Upper lobe of right lung (tissue), 1 donor: ENCODE data around the gene RGMA. TPM values are rescaled to one million over a fixed set of nuclear protein-coding genes. Genes with fewer than 3 reads are reported as not detected.
A peak's percentile ranks its signal among the peaks of the same experiment; 100 is the strongest.

Experiments
- ATAC-seq: fragments of 200-7000 bp; cut with Tn5 transposase; one replicate; pipeline ENCODE4 v1.9.1; 2020; ENCODE audit warnings: mild to moderate bottlenecking, moderate library complexity
- DNase-seq: peaks from one replicate; pipeline ENCODE4 v3.0.0-alpha.2; 2020
- H3K27ac ChIP-seq: fragments of 200-600 bp; one replicate; pipeline ENCODE4 v1.8.0; 2022
- H3K27me3 ChIP-seq: fragments of 200-600 bp; one replicate; pipeline ENCODE4 v1.8.0; 2022; ENCODE audit warnings: mild to moderate bottlenecking
- H3K36me3 ChIP-seq: fragments of 200-600 bp; one replicate; pipeline ENCODE4 v1.8.0; 2022
- H3K4me1 ChIP-seq: fragments of 200-600 bp; one replicate; pipeline ENCODE4 v1.8.0; 2022
- H3K4me3 ChIP-seq: fragments of 200-600 bp; one replicate; pipeline ENCODE4 v1.8.0; 2022; ENCODE audit warnings: mild to moderate bottlenecking
- H3K9me3 ChIP-seq: fragments of 200-600 bp; one replicate; pipeline ENCODE4 v1.8.0; 2022
- CTCF ChIP-seq: fragments of 200-600 bp; IDR thresholded peaks from one replicate; pipeline ENCODE4 v1.8.0; 2022; ENCODE audit warnings: antibody characterized with exemption
- intact Hi-C: fragments of 100-400 bp; cut with DNase I; formaldehyde crosslinking; loops from one replicate; pipeline ENCODE4 v1.11.0; 2022
- long read RNA-seq: library from polyadenylated mRNA; unstranded; transcript quantifications from one replicate; pipeline ENCODE4 v2.0.0, GENCODE V29; 2021
- total RNA-seq: library from RNA; stranded (reverse); fragmentation: NEBNext Ultra II Directional; extraction: Animal tissue kit (Norgen Biotek cat#: 25700); gene quantifications from one replicate; pipeline ENCODE4 v1.2.1, GENCODE V29; 2021
- donor health status: DM: no; HTN: yes; CAD: no; lungs with severe emphysema.

Gene RGMA
- 4.1 TPM for total RNA-seq
- long read RNA-seq, partial matches to known transcripts, result 1 of 3 reads
- long read RNA-seq, other reads (novel, unspliced or antisense), result 0 of 3 reads

GRCh38 chr15:93088981-93089726 is at the start of gene RGMA:
Gene RGMA (minus strand): TSS chr15:93089211. CDS start chr15:93088932, 279 bp downstream.
- DNase-seq, result peak; percentile 66
- H3K27ac ChIP-seq, result no peak within 1 kb of the TSS
- intact Hi-C loops, result no loop called here
- H3K4me3 ChIP-seq, result peak within 1 kb of the TSS; percentile 50
- no peak for TF ChIP-seq CTCF
- H3K36me3 ChIP-seq, result no peaks in the 10 kb centered on the region
- H3K4me1 ChIP-seq, result peaks cover 7% of the 10 kb centered on the region
- peak; percentile 42 for ATAC-seq
- peaks cover 46% of the 10 kb centered on the region for H3K27me3 ChIP-seq
- no peaks in the 10 kb centered on the region for H3K9me3 ChIP-seq

GRCh38 chr15:93136606-93137005 is 47.6 kb upstream of the RGMA start:
- TF ChIP-seq CTCF, result no peak
- intact Hi-C loops, result no loop called here

GRCh38 chr15:93135997-93136397 is 47.0 kb upstream of the RGMA start:
- Histone ChIP-seq H3K4me1 (no peaks in the 10 kb centered on the region), H3K36me3 (no peaks in the 10 kb centered on the region), H3K9me3 (no peaks in the 10 kb centered on the region), H3K27me3 (no peaks in the 10 kb centered on the region), H3K4me3 (no peak overlapping the region), H3K27ac (no peak overlapping the region)
- intact Hi-C loops, result no loop called here
- DNase-seq (no peak), ATAC-seq (no peak)
- no peak for TF ChIP-seq CTCF

More at GRCh38 chr15:93136606-93137005, 47.6 kb upstream of the RGMA start:
- no peak for DNase-seq
- Histone ChIP-seq H3K27ac (no peak overlapping the region), H3K4me3 (no peak overlapping the region), H3K27me3 (no peaks in the 10 kb centered on the region), H3K4me1 (no peaks in the 10 kb centered on the region), H3K36me3 (no peaks in the 10 kb centered on the region), H3K9me3 (no peaks in the 10 kb centered on the region)
- no peak for ATAC-seq

GRCh38 chr15:93135459-93135858 is 46.4 kb upstream of the RGMA start:
- no peak for ATAC-seq
- no peak for DNase-seq
- Histone ChIP-seq H3K4me1 (no peaks in the 10 kb centered on the region), H3K27me3 (no peaks in the 10 kb centered on the region), H3K27ac (no peak overlapping the region), H3K4me3 (no peak overlapping the region), H3K9me3 (no peaks in the 10 kb centered on the region), H3K36me3 (no peaks in the 10 kb centered on the region)
- TF ChIP-seq CTCF, result no peak
- intact Hi-C loops, result no loop called here

GRCh38 chr15:93131485-93132095 is 42.6 kb upstream of the RGMA start:
- no peaks in the 10 kb centered on the region for H3K4me1 ChIP-seq
- no peaks in the 10 kb centered on the region for H3K27me3 ChIP-seq
- H3K27ac ChIP-seq, result no peak overlapping the region
- intact Hi-C loops, result no loop called here
- no peaks in the 10 kb centered on the region for H3K9me3 ChIP-seq
- ATAC-seq, result no peak
- no peak for DNase-seq
- no peaks in the 10 kb centered on the region for H3K36me3 ChIP-seq
- H3K4me3 ChIP-seq, result no peak overlapping the region
- TF ChIP-seq CTCF, result no peak
